Epithelial cell of esophagus (primary cell): Measurements from ENCODE around the gene CYP1A2.

Experiments used
- DNase-seq: peaks from one replicate; pipeline ENCODE4 v3.0.0; 2010; ENCODE audit warnings: low read depth
- H3K4me3 ChIP-seq: 2 replicates; pipeline ENCODE4 v1.5.1; 2011; ENCODE audit warnings: mild to moderate bottlenecking, low read length, control low read depth
- CTCF ChIP-seq: IDR thresholded peaks from 2 replicates; pipeline ENCODE4 v1.5.1; 2011; ENCODE audit warnings: low read depth, mild to moderate bottlenecking, low read length, control low read depth, inconsistent platforms; ENCODE audit not compliant: insufficient read depth; ENCODE audit errors: missing control alignments

Gene CYP1A2

GRCh38 chr15:74742422-74742821 lies 6.2 kb upstream of the CYP1A2 start:
- no peak for DNase-seq

GRCh38 chr15:74746389-74746788 lies 2.3 kb upstream of the CYP1A2 start:
- no peak for DNase-seq
- TF ChIP-seq CTCF, result no peak
- no peak overlapping the region for H3K4me3 ChIP-seq

More at GRCh38 chr15:74742422-74742821, 6.2 kb upstream of the CYP1A2 start:
- no peak for TF ChIP-seq CTCF
- H3K4me3 ChIP-seq, result no peak overlapping the region

- no peak for DNase-seq
- no peak for TF ChIP-seq CTCF
- no peak overlapping the region for H3K4me3 ChIP-seq
Measured at GRCh38 chr15:74749832-74750231, 1.2 kb downstream of the CYP1A2 start.

GRCh38 chr15:74750751-74751150 lies 2.1 kb downstream of the CYP1A2 start:
- no peak for TF ChIP-seq CTCF
- DNase-seq, result no peak
- H3K4me3 ChIP-seq, result no peak overlapping the region

GRCh38 chr15:74752011-74752410 lies 3.4 kb downstream of the CYP1A2 start:
- no peak overlapping the region for H3K4me3 ChIP-seq
- no peak for TF ChIP-seq CTCF
- no peak for DNase-seq

GRCh38 chr15:74752531-74752930 lies 3.9 kb downstream of the CYP1A2 start:
- H3K4me3 ChIP-seq, result no peak overlapping the region
- TF ChIP-seq CTCF, result no peak
- DNase-seq, result peak; percentile 78

- DNase-seq, result no peak
- no peak overlapping the region for H3K4me3 ChIP-seq
- TF ChIP-seq CTCF, result no peak
Measured at GRCh38 chr15:74754593-74755215, 6.1 kb downstream of the CYP1A2 start.
